GM18505 (cell line): ENCODE measurements around the gene RHOBTB3.
"Not testable (repeated sequence)": the region's sequence is repeated elsewhere in the genome, so short reads cannot be mapped to it uniquely, and the experiment has no call there.

Experiments used
- ATAC-seq: cut with Tn5 transposase; IDR thresholded peaks from one replicate; pipeline ENCODE4 v1.9.1; 2021; ENCODE audit not compliant: unreplicated experiment
- POLR2A ChIP-seq: IDR thresholded peaks from 4 replicates; pipeline ENCODE4 v1.6.1; 2011; ENCODE audit warnings: borderline replicate concordance; ENCODE audit not compliant: insufficient read depth, insufficient read length; ENCODE audit errors: extremely low read depth

Gene RHOBTB3

DNA sequence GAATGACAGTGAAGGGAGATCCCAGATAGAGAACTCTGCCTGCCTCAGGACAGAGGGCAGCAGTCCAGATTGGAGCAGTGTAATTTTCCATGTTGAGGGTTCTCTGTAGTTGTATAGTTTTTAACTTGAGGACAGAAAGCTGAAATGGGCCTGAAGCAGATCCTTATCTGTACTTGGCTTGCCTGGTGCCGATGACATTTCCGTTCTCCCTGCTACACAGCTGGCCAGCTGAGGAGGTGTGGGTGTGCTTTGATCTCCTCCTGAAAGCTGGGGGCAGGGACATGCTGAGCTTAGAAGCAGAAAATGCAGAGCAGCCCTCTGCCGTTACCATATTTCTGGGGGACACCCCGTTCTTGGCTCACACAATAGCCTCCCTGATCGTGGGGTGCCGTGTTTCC, 80.9 kb downstream of the RHOBTB3 start:
- ATAC-seq: no peak
- TF ChIP-seq POLR2A: no peak

DNA sequence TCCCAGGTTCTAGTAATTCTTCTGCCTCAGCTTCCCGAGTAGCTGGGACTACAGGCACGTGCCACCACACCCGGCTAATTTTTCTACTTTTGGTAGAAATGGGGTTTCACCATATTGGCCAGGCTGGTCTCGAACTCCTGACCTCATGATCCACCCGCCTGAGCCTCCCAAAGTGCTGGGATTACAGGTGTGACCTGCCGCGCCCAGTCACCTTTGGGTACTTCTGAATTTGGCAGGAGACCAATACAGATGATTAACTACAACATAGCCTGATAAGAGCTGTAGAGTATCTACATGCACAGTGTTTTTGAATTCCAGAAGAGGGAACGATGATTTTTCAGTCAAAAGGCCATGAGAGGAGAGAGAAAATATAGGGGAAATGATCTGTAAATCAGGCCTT, 81.9 kb downstream of the RHOBTB3 start:
- ATAC-seq: not testable (repeated sequence)

DNA sequence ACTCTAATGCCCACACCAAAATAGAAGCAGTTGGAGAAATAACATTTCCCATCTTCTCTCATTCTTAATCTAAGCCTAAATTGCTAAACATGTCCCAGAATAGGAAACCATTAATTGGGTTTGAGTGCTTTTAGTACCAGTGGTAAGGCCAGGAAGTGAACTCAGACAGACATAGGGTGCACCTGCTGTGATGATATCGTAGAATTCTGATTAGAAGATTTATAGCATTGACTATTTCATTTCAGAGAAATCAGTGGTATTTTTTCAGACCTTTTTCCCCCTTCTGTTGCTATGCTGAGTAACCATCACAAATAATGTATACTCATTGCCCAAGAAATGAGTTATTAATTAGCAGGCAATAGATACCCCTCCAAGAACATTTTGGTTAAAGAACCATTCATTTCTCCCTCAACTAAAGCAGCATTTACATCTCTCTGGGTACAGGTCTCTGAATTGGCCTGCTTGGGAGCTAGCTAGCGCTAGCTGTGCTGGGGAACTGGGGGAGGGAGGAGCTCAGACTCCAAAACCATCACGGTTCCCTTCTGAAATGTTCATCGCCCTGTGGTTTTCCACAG, 84.1 kb downstream of the RHOBTB3 start:
- no peak for TF ChIP-seq POLR2A
- no peak for ATAC-seq

DNA sequence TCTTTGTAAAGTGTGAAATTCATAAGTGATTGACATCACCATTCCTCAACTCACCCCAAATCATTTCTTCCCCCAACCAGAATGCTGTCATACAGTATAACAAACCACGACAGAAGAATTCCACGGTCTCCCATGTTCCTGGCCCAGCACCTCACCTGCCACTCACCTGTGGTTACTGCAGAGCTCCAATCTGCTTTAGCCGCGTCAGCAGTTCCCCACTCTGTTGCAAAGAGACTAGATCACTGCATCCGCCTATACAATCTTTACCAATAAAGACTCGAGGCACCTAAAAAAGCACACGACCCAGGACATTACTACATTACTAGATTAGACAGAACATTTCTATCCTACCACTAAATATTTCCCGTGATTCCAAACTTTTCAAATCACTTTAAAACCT, 85.2 kb downstream of the RHOBTB3 start:
- no peak for TF ChIP-seq POLR2A
- ATAC-seq: no peak

DNA sequence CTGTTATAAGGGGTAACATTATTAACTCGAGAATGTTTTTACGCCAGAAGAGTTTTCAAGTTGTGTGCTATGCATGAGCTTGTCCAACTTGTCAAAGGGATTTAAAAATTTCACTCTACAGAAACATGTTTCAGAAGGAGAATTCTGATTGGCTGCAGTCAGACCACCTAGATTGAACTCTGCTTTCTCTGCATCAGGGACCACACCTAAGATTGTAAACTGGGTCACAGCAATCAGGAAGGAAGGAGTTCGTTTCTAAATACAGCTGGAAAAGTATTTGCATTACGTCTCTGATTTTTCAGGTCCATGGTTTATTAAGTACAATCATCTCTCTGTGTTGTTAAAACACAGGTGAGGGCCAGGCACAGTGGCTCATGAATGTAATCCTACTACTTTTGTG, 85.6 kb downstream of the RHOBTB3 start:
- no peak for TF ChIP-seq POLR2A
- ATAC-seq: no peak

GRCh38 chr5:95817430-95817829, 86.3 kb downstream of the RHOBTB3 start:
- TF ChIP-seq POLR2A: no peak
- ATAC-seq: no peak

DNA sequence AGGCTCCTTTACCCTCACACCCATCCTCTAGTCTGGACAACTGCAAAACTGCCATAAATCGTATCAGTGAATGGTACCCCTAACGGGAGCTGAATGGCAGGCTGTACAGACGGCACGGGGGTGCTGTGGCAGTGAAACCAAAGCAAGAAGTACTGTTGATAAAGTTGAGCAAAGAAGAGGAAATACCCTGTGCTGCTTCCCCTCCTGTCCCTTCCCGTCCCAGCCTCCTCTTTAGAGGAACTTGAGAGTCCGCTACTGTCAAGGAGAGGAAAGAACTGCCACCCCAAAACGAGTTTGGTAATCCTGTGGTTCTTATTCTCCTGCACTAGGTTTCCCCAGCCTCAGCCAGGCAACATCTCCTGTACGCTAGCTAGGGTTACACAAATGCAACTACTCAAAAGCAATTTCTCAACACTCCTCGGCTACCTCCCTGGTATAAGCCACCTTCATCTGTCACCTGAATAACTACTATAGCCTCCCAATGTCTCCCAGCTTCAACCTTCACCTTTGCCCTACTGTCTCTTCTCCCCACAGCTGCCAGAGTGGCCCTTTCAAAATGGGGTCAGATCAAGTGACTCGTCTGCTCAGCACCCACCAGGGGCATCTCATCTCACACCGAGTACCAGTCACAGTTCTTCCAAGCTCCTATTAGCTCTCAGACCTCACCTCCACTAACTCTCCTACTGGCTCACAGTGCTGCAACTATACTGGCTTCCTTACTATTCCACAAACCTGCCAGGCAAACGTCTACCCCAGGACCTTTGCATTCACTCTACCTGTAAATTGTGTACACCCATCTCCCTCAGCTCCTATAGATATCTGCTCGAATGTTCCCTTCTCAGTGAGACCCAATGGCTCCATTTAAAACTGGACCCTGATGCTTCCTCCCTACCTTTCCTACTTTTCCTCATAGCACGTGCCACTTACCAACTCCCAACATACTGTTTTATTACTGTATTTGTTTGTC, 87.3 kb downstream of the RHOBTB3 start:
- TF ChIP-seq POLR2A: no peak
- no peak for ATAC-seq

DNA sequence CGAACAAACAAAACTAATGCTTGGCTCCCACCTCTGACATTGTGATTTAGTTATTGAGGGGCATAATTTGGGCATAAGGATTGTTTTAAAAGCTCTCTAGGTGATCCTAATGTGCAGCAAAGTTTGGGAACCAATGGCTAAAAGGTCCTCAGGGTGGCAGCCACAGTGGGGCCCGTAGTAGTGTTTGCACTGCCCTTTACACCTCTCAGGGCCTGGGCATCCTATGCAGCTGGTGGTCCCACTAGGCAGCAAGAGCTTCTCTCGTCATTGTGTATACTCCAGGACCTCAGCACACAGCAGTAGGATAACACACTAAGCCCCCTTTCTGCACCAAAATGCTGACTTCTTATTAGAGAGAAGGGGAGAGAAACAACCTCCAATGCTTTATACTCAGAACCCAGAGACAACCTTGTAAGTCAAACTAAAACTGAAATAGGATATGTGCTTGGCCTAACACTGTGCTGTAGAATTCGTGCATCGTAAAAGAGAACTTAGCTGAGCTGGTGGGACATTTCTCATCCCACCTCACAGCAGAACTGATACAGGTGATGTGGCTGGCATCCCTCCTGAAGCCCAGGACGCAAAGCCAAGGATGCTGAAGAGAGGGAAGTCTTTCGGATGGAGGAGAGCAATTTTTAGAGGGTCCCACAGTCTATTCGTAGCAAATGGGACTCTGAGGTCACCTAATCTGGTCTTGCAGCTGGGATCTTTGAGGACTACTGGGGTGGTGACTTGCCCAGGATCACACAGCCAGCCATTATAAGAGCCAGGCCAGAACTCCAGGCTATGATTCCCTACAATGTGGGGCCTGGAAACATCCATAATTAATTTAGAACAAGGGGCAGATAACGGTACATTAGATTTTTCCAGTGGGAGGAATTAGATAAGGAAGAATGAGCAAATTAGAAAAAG, 90.2 kb downstream of the RHOBTB3 start:
- peak; percentile 38 for ATAC-seq
- peak; percentile 10 for TF ChIP-seq POLR2A

GRCh38 chr5:95822043-95822541, 91.0 kb downstream of the RHOBTB3 start:
- TF ChIP-seq POLR2A: no peak
- ATAC-seq: peak; percentile 36

DNA sequence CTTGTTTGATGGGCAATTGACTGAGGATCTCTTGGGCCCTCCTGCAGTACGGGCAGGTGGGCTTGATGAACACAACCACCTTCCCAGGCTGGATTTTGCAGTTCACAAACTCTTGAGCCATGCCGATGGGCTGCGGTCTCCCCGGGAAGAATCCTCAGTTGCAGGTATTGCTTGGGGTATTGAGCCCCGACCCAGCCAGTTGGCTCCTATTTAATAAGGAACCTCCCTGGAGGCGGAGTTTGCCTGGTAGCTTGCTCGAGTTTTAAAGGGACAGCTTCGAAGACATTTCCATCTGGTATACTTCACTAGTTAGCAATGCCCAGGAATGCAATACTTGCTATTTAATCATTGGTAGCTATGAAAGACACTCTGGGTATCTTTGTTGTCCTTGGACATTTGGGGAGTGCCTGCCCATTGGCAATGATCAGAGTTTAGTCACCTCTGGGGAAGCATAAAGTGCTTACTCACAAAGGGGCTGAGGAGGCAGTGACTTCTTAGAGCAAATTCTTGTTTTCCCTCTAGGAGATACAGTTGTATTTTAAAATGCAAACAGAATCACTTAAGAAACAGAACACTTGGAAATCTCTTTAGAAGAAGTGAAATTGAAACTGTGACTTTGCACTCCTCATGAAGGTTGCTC, 91.5 kb downstream of the RHOBTB3 start, which contains the start of gene GLRX:
Gene GLRX (minus strand): TSS at position 185 of the 640 bp plus-strand sequence. CDS start 64 bp downstream, at position 121.
- TF ChIP-seq POLR2A: peak; percentile 85
- ATAC-seq: peak; percentile 36

DNA sequence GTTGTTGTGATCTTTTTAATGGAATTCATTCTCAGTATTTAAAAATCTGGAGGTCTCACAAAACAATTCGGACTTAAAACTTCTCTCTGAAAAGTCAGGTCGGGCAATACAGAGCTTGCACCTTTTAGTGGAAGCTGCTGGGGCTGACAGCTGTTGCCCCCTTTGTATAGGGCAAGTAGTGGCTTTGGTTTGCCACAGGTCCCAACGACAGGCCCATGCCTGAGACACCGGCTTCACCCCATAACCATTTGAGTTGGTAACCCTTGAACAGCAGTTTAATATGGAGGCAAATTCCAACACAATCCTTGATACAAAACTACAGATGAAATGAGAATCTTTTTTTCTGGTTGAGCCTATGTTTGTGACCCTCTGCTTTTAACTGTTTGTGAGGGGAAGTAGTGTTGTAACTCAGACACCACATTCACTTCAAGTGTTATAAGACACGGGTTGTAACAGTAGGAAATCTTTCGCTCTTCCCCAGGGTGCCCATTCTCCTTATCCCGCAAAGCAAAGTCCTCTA, 92.1 kb downstream of the RHOBTB3 start:
- TF ChIP-seq POLR2A: no peak
- no peak for ATAC-seq
